Mesenchymal stem cell (in vitro differentiated cells and primary cell): ENCODE measurements around the gene LEMD3.

Experiments
- DNase-seq: peaks from one replicate; pipeline ENCODE4 v3.0.0-alpha.2; 2013
- H2AFZ ChIP-seq: one replicate; pipeline ENCODE4 v1.6.1; 2013; ENCODE audit warnings: low read depth, mild to moderate bottlenecking, control low read depth, inconsistent platforms, low read length, moderate library complexity
- H2AK5ac ChIP-seq: 2 replicates; pipeline ENCODE4 v1.6.1; 2013; ENCODE audit warnings: low read length, moderate library complexity, mild to moderate bottlenecking, inconsistent platforms; ENCODE audit not compliant: severe bottlenecking
- H2BK120ac ChIP-seq: one replicate; pipeline ENCODE4 v1.6.1; 2013; ENCODE audit warnings: low read depth, mild to moderate bottlenecking, inconsistent platforms, low read length, moderate library complexity
- H2BK12ac ChIP-seq, 2 experiments: one replicate each; pipeline ENCODE4 v1.6.1; 2013; ENCODE audit warnings: inconsistent platforms in 2 of 2, low read length in 2 of 2, mild to moderate bottlenecking in 2 of 2, moderate library complexity in 2 of 2, control low read depth in 1 of 2
- H2BK15ac ChIP-seq: one replicate; pipeline ENCODE4 v1.6.1; 2013; ENCODE audit warnings: mild to moderate bottlenecking, low read depth, inconsistent platforms; ENCODE audit not compliant: poor library complexity, severe bottlenecking
- H2BK5ac ChIP-seq: 2 replicates; pipeline ENCODE4 v1.6.1; 2013; ENCODE audit warnings: low read depth, mild to moderate bottlenecking, low read length, control low read depth, inconsistent platforms; ENCODE audit not compliant: poor library complexity, severe bottlenecking
- H3K14ac ChIP-seq, 2 experiments: one replicate each; pipeline ENCODE4 v1.6.1; 2013; ENCODE audit warnings: inconsistent platforms in 2 of 2, low read length in 2 of 2, control low read depth in 1 of 2, mild to moderate bottlenecking in 1 of 2, moderate library complexity in 1 of 2
- H3K18ac ChIP-seq, 2 experiments: one replicate each; pipeline ENCODE4 v1.6.1; 2013; ENCODE audit warnings: inconsistent platforms in 2 of 2, low read length in 2 of 2, control low read depth in 1 of 2, low read depth in 1 of 2, mild to moderate bottlenecking in 1 of 2
- H3K23ac ChIP-seq, 2 experiments: one replicate each; pipeline ENCODE4 v1.6.1; 2013; ENCODE audit warnings: inconsistent platforms in 2 of 2, low read length in 2 of 2, mild to moderate bottlenecking in 2 of 2, moderate library complexity in 2 of 2, control low read depth in 1 of 2
- H3K27ac ChIP-seq: 2 replicates; pipeline ENCODE4 v1.5.1; 2013; ENCODE audit warnings: mild to moderate bottlenecking, moderate library complexity, low read length, control low read depth, inconsistent platforms; ENCODE audit not compliant: poor library complexity, severe bottlenecking
- H3K27me3 ChIP-seq, 2 experiments: 2 replicates each; pipeline versions ENCODE4 v1.6.1 to v1.7.0; 2013; ENCODE audit warnings: low read length in 2 of 2, mild to moderate bottlenecking in 2 of 2, moderate library complexity in 2 of 2, control low read depth in 1 of 2, inconsistent platforms in 1 of 2; ENCODE audit not compliant: control insufficient read depth in 1 of 2, insufficient read depth in 1 of 2
- H3K36me3 ChIP-seq, 2 experiments: 2 replicates each; pipeline versions ENCODE4 v1.6.1 to v1.7.0; 2013; ENCODE audit warnings: low read length in 2 of 2, control low read depth in 1 of 2, inconsistent platforms in 1 of 2, low read depth in 1 of 2, mild to moderate bottlenecking in 1 of 2; ENCODE audit not compliant: insufficient read depth in 2 of 2, control insufficient read depth in 1 of 2
- H3K4ac ChIP-seq, 2 experiments: one replicate each; pipeline ENCODE4 v1.6.1; 2013; ENCODE audit warnings: inconsistent platforms in 2 of 2, low read length in 2 of 2, mild to moderate bottlenecking in 2 of 2, moderate library complexity in 2 of 2, control low read depth in 1 of 2, low read depth in 1 of 2
- H3K4me1 ChIP-seq: 2 replicates; pipeline ENCODE4 v1.6.1; 2013; ENCODE audit warnings: low read depth, low read length, control low read depth; ENCODE audit not compliant: control insufficient read depth, insufficient read depth
- H3K4me2 ChIP-seq: 2 replicates; pipeline ENCODE4 v1.6.1; 2013; ENCODE audit warnings: low read length, mild to moderate bottlenecking, inconsistent platforms; ENCODE audit not compliant: poor library complexity, severe bottlenecking
- H3K4me3 ChIP-seq, 2 experiments: 2 replicates each; pipeline versions ENCODE4 v1.5.1 to v1.7.0; 2013; ENCODE audit warnings: low read length in 2 of 2, mild to moderate bottlenecking in 2 of 2, control low read depth in 1 of 2, low read depth in 1 of 2; ENCODE audit not compliant: insufficient read depth in 1 of 2
- H3K79me1 ChIP-seq: replicated peaks from 2 replicates; pipeline ENCODE4 v1.6.1; 2013; ENCODE audit warnings: mild to moderate bottlenecking, control low read depth, low read length, inconsistent platforms; ENCODE audit not compliant: poor library complexity, severe bottlenecking
- H3K9ac ChIP-seq: 2 replicates; pipeline ENCODE4 v1.7.0; 2013; ENCODE audit warnings: mild to moderate bottlenecking, low read length, moderate library complexity
- H3K9me3 ChIP-seq: 2 replicates; pipeline ENCODE4 v1.7.0; 2013; ENCODE audit warnings: mild to moderate bottlenecking, low read length; ENCODE audit not compliant: control insufficient read depth
- H4K8ac ChIP-seq: one replicate; pipeline ENCODE4 v1.6.1; 2013; ENCODE audit warnings: inconsistent platforms, mild to moderate bottlenecking, low read length, moderate library complexity
- H4K91ac ChIP-seq: one replicate; pipeline ENCODE4 v1.6.1; 2013; ENCODE audit warnings: mild to moderate bottlenecking, low read length, inconsistent platforms
- WGBS: methylation state at CpG from one replicate; pipeline ENCODE4 v1.1.7; 2013; ENCODE audit warnings: mixed read lengths; 5-methylcytosine and 5-hydroxymethylcytosine counted together

LEMD3 gene

DNA sequence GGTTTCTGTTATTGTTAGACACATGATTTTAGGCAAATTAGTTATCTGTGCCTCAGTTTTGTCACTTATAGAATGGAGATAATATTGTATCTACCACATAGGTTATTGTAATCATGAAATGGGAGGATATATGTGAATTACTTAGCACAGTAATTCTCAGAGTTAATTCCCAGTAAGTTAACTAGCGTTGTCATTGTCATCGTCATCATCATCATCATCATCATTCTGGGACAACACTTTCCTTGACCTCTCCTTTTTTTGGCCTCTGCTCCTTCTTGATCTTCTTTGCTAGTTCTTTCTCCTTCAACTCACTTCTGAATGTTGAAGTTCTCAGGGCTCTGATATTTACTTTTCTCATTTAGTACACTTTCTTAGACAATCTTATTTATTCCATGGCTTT is 122.9 kb downstream of the LEMD3 start:
- H2BK12ac ChIP-seq: no peak overlapping the region
- no peaks in the 10 kb centered on the region for H3K27me3 ChIP-seq
- H2AK5ac ChIP-seq: no peak overlapping the region
- H2BK120ac ChIP-seq: no peak overlapping the region
- H3K27ac ChIP-seq: no peak overlapping the region
- H3K36me3 ChIP-seq: no peaks in the 10 kb centered on the region
- H3K23ac ChIP-seq: no peak overlapping the region
- no peak overlapping the region for H2AFZ ChIP-seq
- H3K18ac ChIP-seq: no peak overlapping the region
- H3K4me1 ChIP-seq: no peaks in the 10 kb centered on the region
- no peak overlapping the region for H3K14ac ChIP-seq
- no peak overlapping the region for H2BK15ac ChIP-seq
- peaks cover 18% of the 10 kb centered on the region for H3K79me1 ChIP-seq
- DNase-seq: no peak
- WGBS: 100% methylated on average over 2 of the region's 2 CpGs
- H4K91ac ChIP-seq: no peak overlapping the region
- H3K9ac ChIP-seq: no peak overlapping the region
- no peaks in the 10 kb centered on the region for H3K9me3 ChIP-seq
- H4K8ac ChIP-seq: no peak overlapping the region
- no peak overlapping the region for H3K4me2 ChIP-seq
- no peak overlapping the region for H3K4ac ChIP-seq
- H2BK5ac ChIP-seq: no peak overlapping the region
- H3K4me3 ChIP-seq: no peak overlapping the region

DNA sequence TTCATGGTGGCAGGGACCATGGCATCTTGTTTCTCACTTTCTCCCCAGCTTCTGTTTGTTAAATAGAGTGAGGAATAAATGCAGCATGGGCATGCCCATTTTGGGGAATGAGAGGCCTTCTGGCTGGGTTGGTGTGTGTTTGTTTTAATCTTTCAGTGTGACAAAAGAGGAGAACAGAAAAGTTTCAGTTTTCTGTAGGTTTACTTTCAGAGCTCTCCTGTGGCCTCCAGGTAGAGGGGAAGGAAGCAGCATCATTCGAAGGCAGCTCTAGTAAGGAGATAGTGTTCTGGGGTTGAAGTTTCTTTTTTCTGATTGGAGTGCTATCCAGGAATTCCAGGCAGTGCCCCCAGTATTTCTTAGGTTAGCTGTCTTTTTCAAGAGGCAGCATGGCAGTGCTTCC is 124.4 kb downstream of the LEMD3 start:
- Histone ChIP-seq H3K4me1 (no peaks in the 10 kb centered on the region), H2BK15ac (no peak overlapping the region), H3K14ac (no peak overlapping the region), H3K36me3 (no peaks in the 10 kb centered on the region), H3K9me3 (no peaks in the 10 kb centered on the region), H3K4me3 (no peak overlapping the region), H2BK120ac (no peak overlapping the region), H4K91ac (no peak overlapping the region), H2BK12ac (no peak overlapping the region), H2BK5ac (no peak overlapping the region), H3K79me1 (peaks cover 18% of the 10 kb centered on the region), H3K27ac (no peak overlapping the region), H4K8ac (no peak overlapping the region), H3K4me2 (no peak overlapping the region), H2AK5ac (no peak overlapping the region), H3K27me3 (no peaks in the 10 kb centered on the region), H3K18ac (no peak overlapping the region), H3K23ac (no peak overlapping the region), H3K4ac (no peak overlapping the region), H2AFZ (no peak overlapping the region), H3K9ac (no peak overlapping the region)
- WGBS: 100% methylated on average over 1 of the region's 1 CpG
- DNase-seq: no peak

DNA sequence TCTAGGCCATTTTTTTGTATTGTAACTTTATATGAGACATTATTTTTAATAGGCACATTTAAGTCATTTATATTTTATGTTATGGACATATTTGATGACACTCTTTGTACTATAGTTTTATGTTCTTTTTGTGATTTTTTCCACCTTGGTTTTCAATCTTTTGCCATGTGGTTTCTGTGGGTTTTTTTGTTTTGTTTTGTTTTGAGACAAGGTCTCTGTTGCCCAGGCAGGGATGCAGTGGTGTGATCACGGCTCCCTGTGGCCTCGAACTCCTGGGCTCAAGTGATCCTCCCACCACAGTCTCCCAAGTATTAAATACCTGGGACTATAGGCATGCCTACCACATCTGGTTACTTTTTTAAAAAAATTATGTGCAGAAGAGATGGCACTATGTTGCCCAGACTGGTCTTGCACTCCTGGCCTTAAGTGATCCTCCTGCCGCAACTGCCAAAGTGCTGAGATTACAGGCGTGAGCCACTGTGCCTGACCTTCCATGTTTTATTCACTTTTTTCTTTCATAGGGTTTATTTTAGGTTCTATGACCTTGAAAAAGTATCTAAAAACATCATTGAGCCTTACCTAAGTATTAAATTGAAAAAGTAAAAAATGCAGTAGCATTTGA is 125.4 kb downstream of the LEMD3 start:
- H3K9me3 ChIP-seq: no peaks in the 10 kb centered on the region
- peaks cover 18% of the 10 kb centered on the region for H3K79me1 ChIP-seq

DNA sequence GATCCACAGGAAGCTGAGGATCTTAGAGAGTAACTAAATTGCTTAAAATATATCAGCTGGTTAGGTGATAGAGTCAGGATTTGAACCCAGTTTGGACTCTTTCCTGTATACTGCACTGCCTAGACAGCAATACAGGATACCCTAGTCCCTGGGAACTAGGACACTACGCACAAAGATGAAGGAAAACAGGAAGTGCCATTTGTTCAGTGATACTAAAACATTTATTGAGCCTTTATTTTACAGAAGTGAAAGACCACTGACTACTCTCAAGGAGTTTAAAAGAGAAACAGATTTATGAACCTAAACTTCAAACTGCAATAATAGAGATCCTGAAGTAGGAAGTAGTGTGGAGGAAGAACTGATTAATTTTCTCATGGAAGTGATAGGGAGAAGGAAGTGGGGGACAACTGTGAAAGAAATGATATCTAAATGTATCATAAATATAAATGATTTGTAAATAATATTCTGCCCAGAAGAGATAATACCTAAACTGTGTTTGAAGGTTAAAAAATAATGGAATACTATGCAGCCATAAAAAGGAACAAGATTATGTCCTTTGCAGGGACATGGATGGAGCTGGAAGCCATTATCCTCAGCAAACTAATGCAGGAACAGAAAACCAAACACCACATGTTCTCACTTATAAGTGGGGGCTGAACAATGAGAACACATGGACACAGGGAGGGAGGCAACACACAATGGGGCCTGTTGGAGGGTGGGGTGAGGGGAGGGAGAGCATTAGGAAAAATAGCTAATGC is 127.3 kb downstream of the LEMD3 start:
- H3K4me2 ChIP-seq: no peak overlapping the region
- no peak overlapping the region for H3K9ac ChIP-seq
- H3K4ac ChIP-seq: no peak overlapping the region
- H3K27me3 ChIP-seq: no peaks in the 10 kb centered on the region
- no peaks in the 10 kb centered on the region for H3K36me3 ChIP-seq
- no peak overlapping the region for H4K91ac ChIP-seq
- H3K79me1 ChIP-seq: peaks cover 19% of the 10 kb centered on the region
- no peaks in the 10 kb centered on the region for H3K9me3 ChIP-seq
- H3K4me1 ChIP-seq: no peaks in the 10 kb centered on the region
- H3K18ac ChIP-seq: no peak overlapping the region
- no peak overlapping the region for H3K27ac ChIP-seq
- no peak overlapping the region for H2BK5ac ChIP-seq
- no peak for DNase-seq
- no peak overlapping the region for H3K14ac ChIP-seq
- no peak overlapping the region for H2AK5ac ChIP-seq
- no CpG with 5 or more reads among the region's 1 CpG for WGBS
- H3K4me3 ChIP-seq: no peak overlapping the region
- no peak overlapping the region for H2AFZ ChIP-seq
- no peak overlapping the region for H4K8ac ChIP-seq
- H2BK120ac ChIP-seq: no peak overlapping the region
- H2BK12ac ChIP-seq: no peak overlapping the region
- H3K23ac ChIP-seq: no peak overlapping the region
- H2BK15ac ChIP-seq: no peak overlapping the region

More for the DNA sequence above, 125.4 kb downstream of the LEMD3 start:
- no peaks in the 10 kb centered on the region for H3K27me3 ChIP-seq
- no peak overlapping the region for H2BK15ac ChIP-seq
- H3K14ac ChIP-seq: no peak overlapping the region
- no peak overlapping the region for H2BK12ac ChIP-seq
- no peak overlapping the region for H2AFZ ChIP-seq
- no peak overlapping the region for H2BK120ac ChIP-seq
- no peak overlapping the region for H3K4ac ChIP-seq
- H4K91ac ChIP-seq: no peak overlapping the region
- no peak overlapping the region for H2BK5ac ChIP-seq
- no peak overlapping the region for H3K18ac ChIP-seq
- WGBS: 100% methylated on average over 1 of the region's 4 CpGs
- no peak overlapping the region for H3K9ac ChIP-seq
- no peak overlapping the region for H4K8ac ChIP-seq
- H3K27ac ChIP-seq: no peak overlapping the region
- no peak for DNase-seq
- no peak overlapping the region for H3K4me3 ChIP-seq
- no peaks in the 10 kb centered on the region for H3K4me1 ChIP-seq
- no peak overlapping the region for H3K23ac ChIP-seq
- no peaks in the 10 kb centered on the region for H3K36me3 ChIP-seq
- H3K4me2 ChIP-seq: no peak overlapping the region
- no peak overlapping the region for H2AK5ac ChIP-seq
